ENCODE results near the gene ACR. TPM values are rescaled to one million over a fixed set of nuclear protein-coding genes. Genes with fewer than 3 reads are reported as not detected.
A peak's percentile ranks its signal among the peaks of the same experiment; 100 is the strongest.

The ACR gene
- total RNA-seq, 1 donor = 1.4 TPM

GRCh38 chr22:50699001-50699755 lies 38.8 kb upstream of the ACR start:
- H3K79me2 ChIP-seq (ENCODE audit: insufficient read depth, low read length) = no peaks in the 10 kb centered on the region
- no peaks in the 10 kb centered on the region for H4K20me1 ChIP-seq (ENCODE audit: insufficient read depth, low read length)
- H3K27ac ChIP-seq (ENCODE audit: low read depth, low read length) = no peak overlapping the region
- no peak overlapping the region for H3K4me3 ChIP-seq (ENCODE audit: insufficient read depth, low read length)
- no peaks in the 10 kb centered on the region for H3K36me3 ChIP-seq (ENCODE audit: insufficient read depth, low read length)
- no peak for TF ChIP-seq CTCF (IDR thresholded peaks at IDR 0.05; ENCODE audit: extremely low read depth, low read depth, low read length)
- H2AFZ ChIP-seq (ENCODE audit: low read length) = no peak overlapping the region
- no peaks in the 10 kb centered on the region for H3K9me3 ChIP-seq (ENCODE audit: low read depth, low read length)
- no peaks in the 10 kb centered on the region for H3K4me1 ChIP-seq (ENCODE audit: insufficient read depth, low read length)
- H3K27me3 ChIP-seq (ENCODE audit: insufficient read depth, low read length) = peaks cover 3% of the 10 kb centered on the region
- DNase-seq (ENCODE audit: insufficient read length, low spot score, missing footprints) = peak; percentile 87
- H3K4me2 ChIP-seq (ENCODE audit: insufficient read depth, low read length) = no peak overlapping the region

GRCh38 chr22:50699756-50700386 lies 38.1 kb upstream of the ACR start:
- Histone ChIP-seq H3K36me3 (ENCODE audit: insufficient read depth, low read length) (no peaks in the 10 kb centered on the region), H3K27me3 (ENCODE audit: insufficient read depth, low read length) (peaks cover 3% of the 10 kb centered on the region), H3K4me1 (ENCODE audit: insufficient read depth, low read length) (no peaks in the 10 kb centered on the region), H3K4me2 (ENCODE audit: insufficient read depth, low read length) (no peak overlapping the region), H3K27ac (ENCODE audit: low read depth, low read length) (no peak overlapping the region), H4K20me1 (ENCODE audit: insufficient read depth, low read length) (no peaks in the 10 kb centered on the region), H3K4me3 (ENCODE audit: insufficient read depth, low read length) (no peak overlapping the region), H3K9me3 (ENCODE audit: low read depth, low read length) (no peaks in the 10 kb centered on the region), H3K79me2 (ENCODE audit: insufficient read depth, low read length) (no peaks in the 10 kb centered on the region), H2AFZ (ENCODE audit: low read length) (no peak overlapping the region)
- no peak for TF ChIP-seq CTCF (IDR thresholded peaks at IDR 0.05; ENCODE audit: extremely low read depth, low read depth, low read length)
- DNase-seq (ENCODE audit: insufficient read length, low spot score, missing footprints) = peak; percentile 86

- Histone ChIP-seq H3K4me3 (ENCODE audit: insufficient read depth, low read length) (no peak overlapping the region), H2AFZ (ENCODE audit: low read length) (no peak overlapping the region), H3K27me3 (ENCODE audit: insufficient read depth, low read length) (peaks cover 3% of the 10 kb centered on the region), H3K27ac (ENCODE audit: low read depth, low read length) (no peak overlapping the region), H3K36me3 (ENCODE audit: insufficient read depth, low read length) (no peaks in the 10 kb centered on the region), H3K9me3 (ENCODE audit: low read depth, low read length) (no peaks in the 10 kb centered on the region), H4K20me1 (ENCODE audit: insufficient read depth, low read length) (no peaks in the 10 kb centered on the region), H3K79me2 (ENCODE audit: insufficient read depth, low read length) (no peaks in the 10 kb centered on the region), H3K4me2 (ENCODE audit: insufficient read depth, low read length) (no peak overlapping the region), H3K4me1 (ENCODE audit: insufficient read depth, low read length) (no peaks in the 10 kb centered on the region)
- no peak for TF ChIP-seq CTCF (IDR thresholded peaks at IDR 0.05; ENCODE audit: extremely low read depth, low read depth, low read length)
- peak; percentile 68 for DNase-seq (ENCODE audit: insufficient read length, low spot score, missing footprints)
Measured at GRCh38 chr22:50700387-50701075, 37.5 kb upstream of the ACR start.

GRCh38 chr22:50701076-50701419 lies 37.0 kb upstream of the ACR start:
- DNase-seq (ENCODE audit: insufficient read length, low spot score, missing footprints) = no peak
- H3K9me3 ChIP-seq (ENCODE audit: low read depth, low read length) = no peaks in the 10 kb centered on the region
- H3K36me3 ChIP-seq (ENCODE audit: insufficient read depth, low read length) = no peaks in the 10 kb centered on the region
- H4K20me1 ChIP-seq (ENCODE audit: insufficient read depth, low read length) = no peaks in the 10 kb centered on the region
- H3K27me3 ChIP-seq (ENCODE audit: insufficient read depth, low read length) = peaks cover 3% of the 10 kb centered on the region
- H3K4me1 ChIP-seq (ENCODE audit: insufficient read depth, low read length) = no peaks in the 10 kb centered on the region
- H2AFZ ChIP-seq (ENCODE audit: low read length) = no peak overlapping the region
- no peaks in the 10 kb centered on the region for H3K79me2 ChIP-seq (ENCODE audit: insufficient read depth, low read length)
- no peak overlapping the region for H3K27ac ChIP-seq (ENCODE audit: low read depth, low read length)
- H3K4me2 ChIP-seq (ENCODE audit: insufficient read depth, low read length) = no peak overlapping the region
- H3K4me3 ChIP-seq (ENCODE audit: insufficient read depth, low read length) = no peak overlapping the region
- no peak for TF ChIP-seq CTCF (IDR thresholded peaks at IDR 0.05; ENCODE audit: extremely low read depth, low read depth, low read length)
